ENCODE data around the gene KCNG2. TPM values are rescaled to one million over a fixed set of nuclear protein-coding genes. Genes with fewer than 3 reads are reported as not detected.

The KCNG2 gene
- total and polyA plus RNA-seq, 2 of the 4 experiments (the other 2 are of a cell fraction): not detected

- no peaks in the 10 kb centered on the region for H3K79me1 ChIP-seq (ENCODE audit: low read depth in 1 of 2, low read length in 2 of 2)
- H2BK120ac ChIP-seq (ENCODE audit: low read depth, low read length): no peak overlapping the region
- no peak overlapping the region for H3K27ac ChIP-seq (ENCODE audit: insufficient read depth, low read length)
- H3K4me1 ChIP-seq (ENCODE audit: control insufficient read depth, insufficient read depth, low read length): no peaks in the 10 kb centered on the region
- H2BK5ac ChIP-seq (ENCODE audit: low read depth, low read length, poor library complexity, severe bottlenecking): no peak overlapping the region
- H4K8ac ChIP-seq (ENCODE audit: low read depth in 2 of 2, low read length in 2 of 2): no peak overlapping the region
- H3K56ac ChIP-seq (ENCODE audit: extremely low read depth, insufficient read depth, low read length): no peak overlapping the region
- H2BK15ac ChIP-seq (ENCODE audit: low read depth, low read length): no peak overlapping the region
- ChIA-PET POLR2A (ENCODE audit: unreplicated experiment) (no interaction called here), CTCF (no interaction called here)
- DNase-seq: no peak
- H3K9me3 ChIP-seq (ENCODE audit: control insufficient read depth, insufficient read depth, low read length): peaks cover 6% of the 10 kb centered on the region
- H2AFZ ChIP-seq (replicated peaks; ENCODE audit: low read length, poor library complexity): no peak overlapping the region
- intact Hi-C loops (cut with micrococcal nuclease): no loop called here
- no peak overlapping the region for H4K91ac ChIP-seq (ENCODE audit: insufficient read depth, low read depth, low read length)
- H3K23ac ChIP-seq (ENCODE audit: low read depth, low read length): no peak overlapping the region
- no peak overlapping the region for H2AK5ac ChIP-seq (ENCODE audit: low read depth, low read length)
- WGBS, 2 experiments (ENCODE audit: extremely low coverage in 2 of 2, insufficient read length in 1 of 2): 80% methylated on average over 5 of the region's 36 CpGs; no CpG with 5 or more reads in 1 of the 2 experiments
- no TSS peak for BruUV-seq (replicated peaks)
- no peaks in the 10 kb centered on the region; the same call in none of the 2 replicates for H3K27me3 ChIP-seq (ENCODE audit: control insufficient read depth, insufficient read depth, low read length)
- no peak for ATAC-seq (ENCODE audit: low read depth)
- no peak overlapping the region for H3K4me2 ChIP-seq (ENCODE audit: low read depth, low read length)
- no peaks in the 10 kb centered on the region for H4K20me1 ChIP-seq (ENCODE audit: insufficient read depth, low read length)
- no peak overlapping the region for H2BK20ac ChIP-seq (ENCODE audit: low read depth, low read length)
- no peak overlapping the region for H3K14ac ChIP-seq (replicated peaks; ENCODE audit: low read depth, low read length)
- in situ Hi-C loops (cut with MboI; ENCODE audit: low sequenced_read_pairs): no loop called here
- no peaks in the 10 kb centered on the region; the same call in 1 of the 2 replicates for H3K36me3 ChIP-seq (ENCODE audit: control insufficient read depth, insufficient read depth, low read length)
- H3K9me1 ChIP-seq (ENCODE audit: insufficient read depth, low read length): no peaks in the 10 kb centered on the region
- dilution Hi-C loops (cut with HindIII; ENCODE audit: low sequenced_read_pairs, unreplicated experiment): no loop called here
- H3K9ac ChIP-seq (ENCODE audit: low read depth, low read length): no peak overlapping the region
- H4K5ac ChIP-seq (ENCODE audit: low read depth, low read length): no peak overlapping the region
- no peak overlapping the region for H3K4ac ChIP-seq (ENCODE audit: low read depth, low read length)
- no peak overlapping the region for H2AK9ac ChIP-seq (replicated peaks; ENCODE audit: low read depth, low read length, poor library complexity)
- no peak overlapping the region for H3K4me3 ChIP-seq (ENCODE audit: insufficient read depth, low read depth, low read length)
- no peak overlapping the region for H3K18ac ChIP-seq (ENCODE audit: low read depth, low read length)
- no peak for TF ChIP-seq FOS (IDR thresholded peaks at IDR 0.05; ENCODE audit: low read depth, low read length)
- no peak for TF ChIP-seq RFX5 (IDR thresholded peaks at IDR 0.05; ENCODE audit: low read depth, low read length)
- no peak for TF ChIP-seq ELK1 (IDR thresholded peaks at IDR 0.05; ENCODE audit: borderline replicate concordance, low read depth, low read length)
- no peak for TF ChIP-seq USF2 (IDR thresholded peaks at IDR 0.05; ENCODE audit: low read depth, low read length)
- no peak for TF ChIP-seq CHD1 (IDR thresholded peaks at IDR 0.05; ENCODE audit: low read depth, low read length)
- no peak for TF ChIP-seq POLR2A (IDR thresholded peaks at IDR 0.05; ENCODE audit: low read depth, low read length)
- TF ChIP-seq RCOR1 (IDR thresholded peaks at IDR 0.05; ENCODE audit: insufficient replicate concordance, low read length): no peak
- TF ChIP-seq MAFK (IDR thresholded peaks at IDR 0.05; ENCODE audit: low read depth, low read length): no peak
- no peak for TF ChIP-seq NFE2L2 (IDR thresholded peaks at IDR 0.05; ENCODE audit: low read depth, low read length)
- TF ChIP-seq CEBPB (IDR thresholded peaks at IDR 0.05; ENCODE audit: low read depth, low read length): no peak
- TF ChIP-seq SMC3 (IDR thresholded peaks at IDR 0.05; ENCODE audit: low read depth, low read length): no peak
- TF ChIP-seq RAD21 (IDR thresholded peaks at IDR 0.05; ENCODE audit: low read length): no peak
- no peak for TF ChIP-seq MAZ (IDR thresholded peaks at IDR 0.05; ENCODE audit: borderline replicate concordance, low read depth, low read length)
- no peak for TF ChIP-seq BHLHE40 (IDR thresholded peaks at IDR 0.05; ENCODE audit: low read depth, low read length)
- no peak for TF ChIP-seq MXI1 (IDR thresholded peaks at IDR 0.05; ENCODE audit: borderline replicate concordance, low read depth, low read length)
Observed at GRCh38 chr18:79872527-79873444, 75.0 kb downstream of the KCNG2 start.

All from IMR-90 (cell line).